Thyroid gland (tissue), 4 donors: Measurements from ENCODE around the gene F10.

Source experiments
- CTCF ChIP-seq, 6 experiments: fragments of 200-600 bp in 3 of 6; fragments of 450-650 bp in 3 of 6; sonication (generic) in 3 of 6; IDR thresholded peaks; one replicate each; pipeline ENCODE4 v1.5.1; 2016 to 2019; ENCODE audit warnings: antibody characterized with exemption in 6 of 6, mild to moderate bottlenecking in 2 of 6, inconsistent platforms in 1 of 6, moderate library complexity in 1 of 6
- POLR2A ChIP-seq, 2 donors: fragments of 450-650 bp; IDR thresholded peaks; one replicate each; pipeline ENCODE4 v1.6.1; 2017; ENCODE audit warnings: antibody characterized with exemption in 2 of 2, mild to moderate bottlenecking in 2 of 2, moderate library complexity in 1 of 2

GRCh38 chr13:113155201-113155600 lies 32.6 kb downstream of the F10 start:
- TF ChIP-seq CTCF (IDR thresholded peaks at IDR 0.05) (no peak), POLR2A (IDR thresholded peaks at IDR 0.05) (no peak)
